Kidney epithelial cell (primary cell): ENCODE data around the gene RAP1GAP2. TPM values are rescaled to one million over a fixed set of nuclear protein-coding genes. Genes with fewer than 3 reads are reported as not detected.
"Not testable (repeated sequence)": the region's sequence is repeated elsewhere in the genome, so short reads cannot be mapped to it uniquely, and the experiment has no call there.

Source experiments
- DNase-seq: peaks from one replicate; pipeline ENCODE4 v3.0.0-alpha.2; 2010; ENCODE audit warnings: low read depth
- H3K27me3 ChIP-seq: 2 replicates; pipeline ENCODE4 v1.6.0; 2011; ENCODE audit warnings: low read length; ENCODE audit not compliant: control insufficient read depth, insufficient read depth
- H3K36me3 ChIP-seq: 2 replicates; pipeline ENCODE4 v1.5.1; 2011; ENCODE audit warnings: low read length; ENCODE audit not compliant: control insufficient read depth, insufficient read depth
- H3K4me3 ChIP-seq: 2 replicates; pipeline ENCODE4 v1.5.1; 2011; ENCODE audit warnings: low read depth, mild to moderate bottlenecking, control low read depth, low read length
- total RNA-seq: library from RNA; depleted of rRNA; stranded (reverse); fragments of >200 nt; gene quantifications from 2 replicates; pipeline ENCODE4 v1.2.3, GENCODE V29; 2015
- TF ChIP-seq, protein P1 (sequence below): IDR thresholded peaks from 2 replicates; pipeline ENCODE4 v1.5.1; 2011; ENCODE audit warnings: mild to moderate bottlenecking, moderate library complexity, low read length, control low read depth, inconsistent platforms; ENCODE audit not compliant: insufficient read depth, poor library complexity, severe bottlenecking

Gene RAP1GAP2
- total RNA-seq, 1 donor from 2014 or later: 51.6 TPM

DNA sequence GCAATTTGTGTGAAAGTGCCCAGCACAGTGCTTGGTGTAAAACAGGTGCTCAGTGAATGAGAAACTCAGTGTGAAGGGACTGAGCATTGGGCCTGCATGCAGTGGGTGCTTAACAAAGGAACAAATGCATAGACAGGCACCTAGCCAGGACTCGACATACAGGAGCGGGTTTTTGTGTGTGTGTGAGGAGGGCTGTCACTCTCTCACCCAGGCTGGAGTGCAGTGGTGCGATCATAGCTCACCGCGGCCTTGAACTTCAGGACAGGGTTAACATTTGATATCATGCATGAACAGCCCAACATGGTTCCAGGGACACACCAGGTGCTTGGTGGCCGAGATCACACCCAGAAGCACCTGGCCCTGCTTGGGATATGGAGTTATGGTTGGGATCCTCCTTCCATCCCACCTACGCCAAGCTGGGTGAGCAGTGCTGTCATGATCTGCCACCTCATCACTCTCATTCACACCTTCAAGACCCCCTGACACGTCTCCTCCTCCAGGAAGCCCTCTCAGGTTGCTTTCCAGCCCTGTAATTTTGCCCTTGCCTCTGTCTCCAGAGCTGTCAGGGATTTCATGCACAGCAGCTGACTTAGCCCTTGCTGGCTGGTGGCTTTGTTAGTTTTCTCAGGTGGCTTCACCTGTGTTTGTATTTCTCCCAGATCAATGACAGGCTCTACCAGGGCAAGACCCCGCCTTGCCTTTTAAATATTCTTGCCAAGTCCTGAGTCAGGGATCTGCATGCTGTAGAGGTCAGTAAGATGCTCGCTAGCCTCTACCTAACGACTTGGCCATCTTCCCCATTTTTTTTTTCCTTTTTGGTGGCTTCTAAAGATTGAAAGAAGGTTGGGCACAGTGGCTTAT is 200.8 kb downstream of the RAP1GAP2 start:
- peaks cover 11% of the 10 kb centered on the region for H3K36me3 ChIP-seq
- DNase-seq: no peak
- H3K4me3 ChIP-seq: no peak overlapping the region
- TF ChIP-seq, protein P1, sequence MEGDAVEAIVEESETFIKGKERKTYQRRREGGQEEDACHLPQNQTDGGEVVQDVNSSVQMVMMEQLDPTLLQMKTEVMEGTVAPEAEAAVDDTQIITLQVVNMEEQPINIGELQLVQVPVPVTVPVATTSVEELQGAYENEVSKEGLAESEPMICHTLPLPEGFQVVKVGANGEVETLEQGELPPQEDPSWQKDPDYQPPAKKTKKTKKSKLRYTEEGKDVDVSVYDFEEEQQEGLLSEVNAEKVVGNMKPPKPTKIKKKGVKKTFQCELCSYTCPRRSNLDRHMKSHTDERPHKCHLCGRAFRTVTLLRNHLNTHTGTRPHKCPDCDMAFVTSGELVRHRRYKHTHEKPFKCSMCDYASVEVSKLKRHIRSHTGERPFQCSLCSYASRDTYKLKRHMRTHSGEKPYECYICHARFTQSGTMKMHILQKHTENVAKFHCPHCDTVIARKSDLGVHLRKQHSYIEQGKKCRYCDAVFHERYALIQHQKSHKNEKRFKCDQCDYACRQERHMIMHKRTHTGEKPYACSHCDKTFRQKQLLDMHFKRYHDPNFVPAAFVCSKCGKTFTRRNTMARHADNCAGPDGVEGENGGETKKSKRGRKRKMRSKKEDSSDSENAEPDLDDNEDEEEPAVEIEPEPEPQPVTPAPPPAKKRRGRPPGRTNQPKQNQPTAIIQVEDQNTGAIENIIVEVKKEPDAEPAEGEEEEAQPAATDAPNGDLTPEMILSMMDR: no peak
- H3K27me3 ChIP-seq: no peaks in the 10 kb centered on the region

DNA sequence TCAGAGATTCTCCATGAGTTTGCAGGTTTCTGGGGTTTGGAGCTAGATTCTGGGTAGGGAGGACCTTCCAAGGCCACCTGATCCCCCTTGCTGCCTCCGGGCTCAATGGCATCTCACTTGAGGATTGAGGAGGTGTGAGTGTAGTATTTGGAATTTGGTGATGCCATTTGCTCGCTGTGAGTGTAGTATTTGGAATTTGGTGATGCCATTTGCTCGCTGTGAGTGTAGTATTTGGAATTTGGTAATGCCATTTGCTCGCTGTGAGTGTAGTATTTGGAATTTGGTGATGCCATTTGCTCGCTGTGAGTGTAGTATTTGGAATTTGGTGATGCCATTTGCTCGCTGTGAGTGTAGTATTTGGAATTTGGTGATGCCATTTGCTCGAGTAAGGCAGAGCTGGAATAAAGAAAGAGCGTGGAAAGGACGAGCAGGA is 202.2 kb downstream of the RAP1GAP2 start:
- not testable (repeated sequence) for H3K27me3 ChIP-seq, DNase-seq, H3K4me3 ChIP-seq
- H3K36me3 ChIP-seq: peaks cover 11% of the 10 kb centered on the region

DNA sequence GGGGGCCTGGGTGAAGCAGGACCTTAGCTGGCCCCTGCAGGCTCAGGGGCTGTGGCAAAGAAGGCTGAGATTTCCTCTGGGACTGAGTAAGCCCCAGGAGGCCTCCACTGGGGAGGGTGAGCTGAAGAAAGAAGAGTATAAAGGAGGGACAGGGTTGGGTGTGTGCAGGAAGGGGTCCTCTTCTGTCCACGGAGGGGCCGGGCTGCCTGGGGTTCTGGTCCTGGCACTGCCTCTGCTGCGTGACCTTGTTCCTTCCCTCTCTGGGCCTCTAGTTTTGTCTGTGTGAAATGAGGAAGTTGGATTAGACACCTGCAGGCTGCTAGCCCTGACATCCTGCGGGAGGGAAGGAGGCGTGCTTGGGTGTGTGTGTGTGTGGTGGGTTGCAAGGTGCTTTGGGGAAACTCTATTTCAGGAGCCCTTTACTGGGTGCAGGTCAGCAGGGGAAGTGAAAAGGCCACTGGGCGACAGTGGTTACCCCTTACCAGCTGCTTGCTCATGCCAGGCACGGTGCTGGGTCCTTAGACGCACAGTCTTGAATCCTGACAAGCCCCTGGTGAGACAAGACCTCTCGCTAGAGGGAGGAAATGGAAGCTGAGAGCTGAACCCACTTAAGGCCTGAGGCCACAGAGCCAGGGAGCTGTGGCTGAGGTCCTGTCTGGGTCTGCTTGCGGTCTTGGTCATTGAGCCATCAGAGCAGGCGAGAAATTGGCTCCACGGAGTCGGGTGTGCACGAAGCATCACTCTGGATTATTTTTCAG is 206.5 kb downstream of the RAP1GAP2 start:
- TF ChIP-seq, protein P1: no peak
- no peak overlapping the region for H3K4me3 ChIP-seq
- no peak for DNase-seq
- no peaks in the 10 kb centered on the region for H3K27me3 ChIP-seq
- H3K36me3 ChIP-seq: peaks cover 9% of the 10 kb centered on the region

DNA sequence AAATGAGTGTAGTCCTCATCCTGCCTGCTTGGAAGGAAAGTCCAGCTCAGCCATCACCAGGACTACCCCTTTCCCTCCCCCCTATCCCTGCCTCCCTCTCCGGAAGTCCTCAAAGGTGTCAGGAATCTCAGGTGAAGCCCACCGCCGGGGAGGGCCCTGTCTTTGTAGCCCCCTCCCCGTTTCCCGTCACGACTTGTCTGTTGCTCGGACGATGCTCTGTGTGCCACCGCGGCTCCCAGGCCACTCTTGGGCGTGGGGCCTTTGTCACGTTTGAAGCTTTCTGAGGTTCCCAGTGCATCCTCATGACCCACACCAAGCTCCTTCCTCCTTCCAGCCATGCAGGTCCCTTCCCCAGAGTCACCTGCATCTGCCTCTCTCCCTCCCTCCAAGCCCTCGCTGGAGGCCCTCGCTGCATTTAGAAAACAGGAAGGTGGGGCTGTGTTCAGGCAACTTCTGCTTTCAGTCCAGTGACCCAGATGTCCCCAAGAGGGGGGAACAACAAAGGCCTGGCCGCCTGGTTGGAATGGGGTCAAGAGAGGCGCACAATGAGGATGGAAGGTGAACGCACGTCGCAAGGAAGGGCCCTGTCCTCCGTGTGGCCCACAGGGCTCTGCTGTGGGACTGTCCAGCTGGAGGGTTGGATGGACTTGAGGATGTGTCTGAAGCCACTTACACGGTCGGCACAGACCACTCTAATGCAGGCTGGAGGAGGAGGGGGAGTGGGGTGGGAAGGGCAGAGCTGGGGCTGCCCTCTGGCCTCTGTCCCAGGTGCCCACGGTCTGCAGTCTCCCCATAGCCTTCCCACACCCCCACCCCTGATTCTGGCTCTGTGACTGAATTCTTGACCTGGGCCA is 207.3 kb downstream of the RAP1GAP2 start:
- H3K27me3 ChIP-seq: no peaks in the 10 kb centered on the region
- no peak overlapping the region for H3K4me3 ChIP-seq
- no peak for DNase-seq
- TF ChIP-seq, protein P1: no peak
- peaks cover 7% of the 10 kb centered on the region for H3K36me3 ChIP-seq

DNA sequence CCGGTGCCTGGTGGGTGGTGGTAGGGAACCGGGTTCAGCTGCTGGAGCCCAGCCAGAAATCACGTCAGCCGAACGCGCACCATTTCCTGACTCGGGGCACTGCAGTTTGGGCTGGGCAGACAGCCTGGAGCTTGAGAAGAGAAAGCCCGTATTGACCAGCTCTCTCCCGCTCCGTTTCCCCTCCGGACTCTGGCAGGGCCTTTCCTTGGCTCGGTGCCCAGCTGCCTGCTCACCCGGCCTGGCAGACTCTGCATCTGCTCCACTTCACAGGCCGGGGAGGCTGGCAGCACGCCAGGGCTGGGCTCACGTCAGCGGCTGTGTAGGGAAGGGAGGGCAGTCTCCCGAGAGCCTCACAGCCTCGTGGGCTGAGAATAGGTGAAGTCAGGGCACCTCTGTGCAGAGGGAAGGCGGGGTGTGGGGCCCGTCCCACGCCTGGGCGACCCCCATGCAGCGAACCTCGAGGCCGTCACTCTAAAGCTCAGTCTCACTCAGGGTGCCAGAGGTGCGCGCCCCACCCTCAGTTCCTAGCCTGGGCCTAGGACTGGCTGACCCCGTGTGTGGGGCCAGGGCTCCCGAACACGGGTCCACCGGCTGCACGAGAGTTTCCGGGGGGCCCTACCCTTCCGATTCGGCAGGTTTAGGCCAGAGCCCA is 208.0 kb downstream of the RAP1GAP2 start:
- TF ChIP-seq, protein P1: no peak
- no peaks in the 10 kb centered on the region for H3K27me3 ChIP-seq
- peaks cover 4% of the 10 kb centered on the region for H3K36me3 ChIP-seq
- H3K4me3 ChIP-seq: no peak overlapping the region
- DNase-seq: peak; percentile 93
